HL-60 (cell line): ENCODE data around the gene RALGAPB.

Source experiments
- DNase-seq, 2 experiments: peaks; one replicate each; pipeline ENCODE4 v3.0.0-alpha.2; 2010 to 2020; ENCODE audit warnings: low read depth in 1 of 2, low spot score in 1 of 2
- H3K27ac ChIP-seq: fragments of 250-450 bp; sonication (Bioruptor Pico); replicated peaks from 2 replicates; pipeline ENCODE4 v1.5.1; 2020; ENCODE audit warnings: mild to moderate bottlenecking, moderate library complexity
- H3K27me3 ChIP-seq: fragments of 250-450 bp; sonication (Bioruptor Pico); 2 replicates; pipeline ENCODE4 v1.5.1; 2021; ENCODE audit warnings: mild to moderate bottlenecking, moderate library complexity; ENCODE audit not compliant: insufficient read depth, poor library complexity, severe bottlenecking
- H3K4me3 ChIP-seq: replicated peaks from 2 replicates; pipeline ENCODE4 v1.5.1; 2011; ENCODE audit warnings: mild to moderate bottlenecking, control low read depth, low read length; ENCODE audit not compliant: insufficient read depth
- GABPA ChIP-seq: IDR thresholded peaks from 2 replicates; pipeline ENCODE4 v1.6.1; 2012; ENCODE audit warnings: low read depth
- POLR2AphosphoS5 ChIP-seq: IDR thresholded peaks from 2 replicates; pipeline ENCODE4 v1.6.1; 2012; ENCODE audit warnings: low read depth
- SPI1 ChIP-seq: IDR thresholded peaks from 2 replicates; pipeline ENCODE4 v1.6.1; 2012; ENCODE audit warnings: low read depth, mild to moderate bottlenecking, borderline replicate concordance
- TF ChIP-seq, protein P1 (sequence below): IDR thresholded peaks from one replicate; pipeline ENCODE4 v1.5.1; 2011; ENCODE audit warnings: low read length, control low read depth, inconsistent platforms; ENCODE audit not compliant: insufficient read depth
- TF ChIP-seq, protein P2 (sequence below): IDR thresholded peaks from 2 replicates; pipeline ENCODE4 v1.6.1; 2012; ENCODE audit warnings: low read depth; ENCODE audit not compliant: insufficient replicate concordance

RALGAPB gene

DNA sequence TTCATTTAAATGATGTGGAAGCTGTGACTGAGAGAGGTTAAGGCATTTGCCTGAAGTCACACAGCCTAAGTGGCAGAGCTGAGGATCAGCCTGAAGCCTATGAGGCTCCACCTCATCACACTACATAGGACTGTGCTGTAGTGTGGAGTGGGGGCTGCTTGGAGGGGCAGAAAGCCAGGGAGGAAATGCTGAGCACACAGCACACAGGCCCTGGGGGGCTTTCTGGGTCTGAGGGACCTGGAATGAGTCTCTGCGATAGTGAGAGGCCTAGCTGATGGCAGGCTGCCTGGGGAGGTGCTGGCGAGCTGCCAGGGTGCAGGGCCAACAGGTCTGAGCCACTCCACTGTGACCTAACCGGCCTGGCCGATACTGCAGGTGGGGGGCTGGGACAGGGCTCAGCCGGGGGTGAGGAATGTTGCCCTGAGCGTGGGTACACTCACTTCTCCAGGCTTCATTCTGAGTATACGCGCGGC is 126.8 kb downstream of the RALGAPB start:
- DNase-seq: no peak
- Histone ChIP-seq H3K27me3 (peaks cover 30% of the 10 kb centered on the region), H3K4me3 (no peak overlapping the region), H3K27ac (no peak overlapping the region)
- TF ChIP-seq POLR2AphosphoS5 (no peak), SPI1 (no peak)
- TF ChIP-seq, protein P1, sequence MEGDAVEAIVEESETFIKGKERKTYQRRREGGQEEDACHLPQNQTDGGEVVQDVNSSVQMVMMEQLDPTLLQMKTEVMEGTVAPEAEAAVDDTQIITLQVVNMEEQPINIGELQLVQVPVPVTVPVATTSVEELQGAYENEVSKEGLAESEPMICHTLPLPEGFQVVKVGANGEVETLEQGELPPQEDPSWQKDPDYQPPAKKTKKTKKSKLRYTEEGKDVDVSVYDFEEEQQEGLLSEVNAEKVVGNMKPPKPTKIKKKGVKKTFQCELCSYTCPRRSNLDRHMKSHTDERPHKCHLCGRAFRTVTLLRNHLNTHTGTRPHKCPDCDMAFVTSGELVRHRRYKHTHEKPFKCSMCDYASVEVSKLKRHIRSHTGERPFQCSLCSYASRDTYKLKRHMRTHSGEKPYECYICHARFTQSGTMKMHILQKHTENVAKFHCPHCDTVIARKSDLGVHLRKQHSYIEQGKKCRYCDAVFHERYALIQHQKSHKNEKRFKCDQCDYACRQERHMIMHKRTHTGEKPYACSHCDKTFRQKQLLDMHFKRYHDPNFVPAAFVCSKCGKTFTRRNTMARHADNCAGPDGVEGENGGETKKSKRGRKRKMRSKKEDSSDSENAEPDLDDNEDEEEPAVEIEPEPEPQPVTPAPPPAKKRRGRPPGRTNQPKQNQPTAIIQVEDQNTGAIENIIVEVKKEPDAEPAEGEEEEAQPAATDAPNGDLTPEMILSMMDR: no peak
- TF ChIP-seq, protein P2, sequence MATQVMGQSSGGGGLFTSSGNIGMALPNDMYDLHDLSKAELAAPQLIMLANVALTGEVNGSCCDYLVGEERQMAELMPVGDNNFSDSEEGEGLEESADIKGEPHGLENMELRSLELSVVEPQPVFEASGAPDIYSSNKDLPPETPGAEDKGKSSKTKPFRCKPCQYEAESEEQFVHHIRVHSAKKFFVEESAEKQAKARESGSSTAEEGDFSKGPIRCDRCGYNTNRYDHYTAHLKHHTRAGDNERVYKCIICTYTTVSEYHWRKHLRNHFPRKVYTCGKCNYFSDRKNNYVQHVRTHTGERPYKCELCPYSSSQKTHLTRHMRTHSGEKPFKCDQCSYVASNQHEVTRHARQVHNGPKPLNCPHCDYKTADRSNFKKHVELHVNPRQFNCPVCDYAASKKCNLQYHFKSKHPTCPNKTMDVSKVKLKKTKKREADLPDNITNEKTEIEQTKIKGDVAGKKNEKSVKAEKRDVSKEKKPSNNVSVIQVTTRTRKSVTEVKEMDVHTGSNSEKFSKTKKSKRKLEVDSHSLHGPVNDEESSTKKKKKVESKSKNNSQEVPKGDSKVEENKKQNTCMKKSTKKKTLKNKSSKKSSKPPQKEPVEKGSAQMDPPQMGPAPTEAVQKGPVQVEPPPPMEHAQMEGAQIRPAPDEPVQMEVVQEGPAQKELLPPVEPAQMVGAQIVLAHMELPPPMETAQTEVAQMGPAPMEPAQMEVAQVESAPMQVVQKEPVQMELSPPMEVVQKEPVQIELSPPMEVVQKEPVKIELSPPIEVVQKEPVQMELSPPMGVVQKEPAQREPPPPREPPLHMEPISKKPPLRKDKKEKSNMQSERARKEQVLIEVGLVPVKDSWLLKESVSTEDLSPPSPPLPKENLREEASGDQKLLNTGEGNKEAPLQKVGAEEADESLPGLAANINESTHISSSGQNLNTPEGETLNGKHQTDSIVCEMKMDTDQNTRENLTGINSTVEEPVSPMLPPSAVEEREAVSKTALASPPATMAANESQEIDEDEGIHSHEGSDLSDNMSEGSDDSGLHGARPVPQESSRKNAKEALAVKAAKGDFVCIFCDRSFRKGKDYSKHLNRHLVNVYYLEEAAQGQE: no peak

DNA sequence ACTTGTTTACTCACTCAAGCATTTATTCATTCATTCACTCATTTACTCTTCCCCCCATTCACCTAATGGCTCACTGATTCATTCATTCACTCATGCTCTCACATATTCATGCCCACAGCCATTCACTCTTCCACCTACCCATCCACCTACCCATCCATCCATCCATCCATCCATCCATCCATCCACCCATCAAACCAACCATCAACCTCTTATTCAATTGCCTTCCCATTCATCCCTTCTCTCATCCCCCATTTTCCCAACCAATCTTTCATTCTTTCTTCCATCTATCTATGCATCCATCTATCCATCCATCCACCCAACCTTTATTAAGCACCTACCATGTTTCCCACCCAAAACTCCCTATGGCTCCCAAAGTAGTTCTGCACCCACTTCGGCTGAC is 127.4 kb downstream of the RALGAPB start:
- H3K27me3 ChIP-seq: peaks cover 30% of the 10 kb centered on the region
- TF ChIP-seq SPI1 (no peak), GABPA (no peak), POLR2AphosphoS5 (no peak)
- TF ChIP-seq, protein P1: no peak
- TF ChIP-seq, protein P2: no peak
- no peak for DNase-seq

DNA sequence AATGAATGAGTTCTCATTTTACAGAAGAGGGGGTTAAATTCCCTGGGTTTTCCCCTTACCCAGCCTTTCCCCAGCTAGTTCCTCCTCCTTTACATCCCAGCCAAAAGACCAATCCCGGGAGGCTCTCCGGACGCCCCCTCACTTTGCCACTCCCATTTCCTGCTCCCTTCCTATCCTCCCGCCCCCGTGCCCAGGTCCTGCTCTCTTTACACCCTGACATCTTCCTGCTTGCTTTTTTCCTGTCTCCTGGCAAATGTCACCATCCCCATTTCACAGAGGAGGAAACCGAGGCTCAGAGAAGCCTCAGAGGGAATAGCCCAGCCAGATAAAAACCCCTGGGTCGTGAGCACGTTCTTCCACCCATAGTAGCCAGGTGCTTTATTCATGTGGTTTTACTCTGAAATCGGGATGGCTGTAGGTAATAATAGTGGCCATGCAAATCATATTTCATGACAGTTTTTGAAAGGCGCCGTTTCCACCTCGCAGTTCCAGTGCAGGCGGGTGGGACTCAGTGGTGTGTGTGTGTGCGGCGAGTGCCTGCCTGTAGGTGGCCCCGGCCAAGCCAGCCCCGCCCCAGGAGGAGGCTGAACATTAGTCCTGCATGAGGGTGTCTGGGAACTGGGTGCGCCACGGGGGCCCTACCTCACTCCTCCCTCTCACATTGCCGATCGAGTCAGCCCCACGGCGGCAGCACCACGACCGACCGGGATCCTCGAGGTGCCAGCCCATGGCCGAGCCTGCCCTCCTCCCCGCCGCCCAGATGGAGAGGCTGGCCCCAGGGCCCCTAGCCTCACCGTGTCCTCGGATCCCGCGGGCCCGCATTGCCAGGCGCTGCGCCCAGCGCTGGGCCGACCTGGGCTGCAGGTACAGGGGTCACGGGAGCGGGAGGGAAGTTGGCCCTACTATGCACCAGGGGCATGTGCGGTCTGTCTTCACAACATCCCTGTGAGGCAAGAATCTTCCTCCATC is 128.9 kb downstream of the RALGAPB start, which contains the start of gene ARHGAP40:
Gene ARHGAP40, plus strand, starts transcription at position 594 of the 969 bp plus-strand sequence.
- no peak within 1 kb of the TSS for H3K4me3 ChIP-seq

More for the DNA sequence above, 127.4 kb downstream of the RALGAPB start:
- Histone ChIP-seq H3K4me3 (no peak overlapping the region), H3K27ac (no peak overlapping the region)

More for the DNA sequence above, 128.9 kb downstream of the RALGAPB start, which contains the start of gene ARHGAP40:
- no peak within 1 kb of the TSS for H3K27ac ChIP-seq
- TF ChIP-seq, protein P1: no peak
- DNase-seq: no peak
- H3K27me3 ChIP-seq: peaks cover 30% of the 10 kb centered on the region
